GM12878 (cell line): ENCODE measurements around the gene SPDL1.

Experiments used
- CHD1 ChIP-seq: IDR thresholded peaks from 2 replicates; pipeline ENCODE4 v1.6.1; 2012; ENCODE audit warnings: low read depth, low read length, improper control_type of control experiment
- CHD2 ChIP-seq: IDR thresholded peaks from 2 replicates; pipeline ENCODE4 v1.6.1; 2011; ENCODE audit warnings: low read depth, low read length, improper control_type of control experiment, borderline replicate concordance
- CTCF ChIP-seq, 3 experiments: IDR thresholded peaks in 2 of 3; conservative IDR thresholded peaks in 1 of 3; 2 replicates each; pipeline ENCODE4 v1.5.1; 2011; ENCODE audit warnings: low read depth in 3 of 3, low read length in 3 of 3, mild to moderate bottlenecking in 3 of 3, control low read depth in 2 of 3, moderate library complexity in 2 of 3, inconsistent platforms in 1 of 3, mixed read lengths in 1 of 3; ENCODE audit not compliant: control insufficient read depth in 2 of 3, insufficient read depth in 1 of 3; ENCODE audit errors: extremely low read depth in 1 of 3
- FOS ChIP-seq: IDR thresholded peaks from 3 replicates; pipeline ENCODE4 v1.6.1; 2011; ENCODE audit warnings: borderline replicate concordance; ENCODE audit not compliant: insufficient read length; ENCODE audit errors: extremely low read depth
- HCFC1 ChIP-seq: fragments of 150-350 bp; IDR thresholded peaks from 2 replicates; pipeline ENCODE4 v1.6.1; 2014; ENCODE audit warnings: low read length
- MYB ChIP-seq: fragments of 150-350 bp; IDR thresholded peaks from 2 replicates; pipeline ENCODE4 v1.6.1; 2014; ENCODE audit warnings: mild to moderate bottlenecking, low read depth, low read length, borderline replicate concordance
- NR2C1 ChIP-seq: fragments of 450-650 bp; IDR thresholded peaks from 2 replicates; pipeline ENCODE4 v1.6.1; 2017; ENCODE audit warnings: antibody characterized with exemption, mild to moderate bottlenecking, moderate library complexity
- RAD21 ChIP-seq: IDR thresholded peaks from 2 replicates; pipeline ENCODE4 v1.6.1; 2011; ENCODE audit warnings: mild to moderate bottlenecking, low read depth, low read length, moderate library complexity; ENCODE audit not compliant: insufficient read depth
- REST ChIP-seq: IDR thresholded peaks from 2 replicates; pipeline ENCODE4 v1.6.1; 2012; ENCODE audit warnings: mild to moderate bottlenecking, low read depth, low read length
- TARDBP ChIP-seq: IDR thresholded peaks from 2 replicates; pipeline ENCODE4 v1.6.1; 2016; ENCODE audit warnings: borderline replicate concordance
- YY1 ChIP-seq: IDR thresholded peaks from 2 replicates; pipeline ENCODE4 v1.6.1; 2011; ENCODE audit warnings: low read depth, mild to moderate bottlenecking, low read length
- ZBTB4 ChIP-seq: fragments of 450-650 bp; formaldehyde crosslinking; IDR thresholded peaks from 2 replicates; pipeline ENCODE4 v1.4.0; 2022; ENCODE audit warnings: mild to moderate bottlenecking, moderate library complexity
- TF ChIP-seq, protein P1 (sequence below): IDR thresholded peaks from 2 replicates; pipeline ENCODE4 v1.6.1; 2011; ENCODE audit warnings: low read depth, mild to moderate bottlenecking, low read length, moderate library complexity, borderline replicate concordance; ENCODE audit errors: extremely low read depth

GRCh38 chr5:169542811-169543210 is 40.8 kb upstream of the SPDL1 start:
- TF ChIP-seq YY1 (no peak), REST (no peak), ZBTB4 (CRISPR knock-in tag) (no peak), CTCF (IDR thresholded peaks at IDR 0.05 in 2 of 3, conservative IDR thresholded peaks at IDR 0.05 in 1 of 3; ENCODE audit: control insufficient read depth in 2 of 3, extremely low read depth in 1 of 3, insufficient read depth in 1 of 3, low read depth in 3 of 3, low read length in 3 of 3) (no peak), NR2C1 (no peak), HCFC1 (no peak), TARDBP (no peak), CHD2 (no peak), FOS (no peak), CHD1 (no peak), RAD21 (no peak), MYB (no peak)
- TF ChIP-seq, protein P1, sequence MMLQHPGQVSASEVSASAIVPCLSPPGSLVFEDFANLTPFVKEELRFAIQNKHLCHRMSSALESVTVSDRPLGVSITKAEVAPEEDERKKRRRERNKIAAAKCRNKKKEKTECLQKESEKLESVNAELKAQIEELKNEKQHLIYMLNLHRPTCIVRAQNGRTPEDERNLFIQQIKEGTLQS, result no peak
